Activated CD4-positive, alpha-beta T cell treated with anti-CD3 and anti-CD28 coated beads for 4 hours (primary cell): Measurements from ENCODE around the gene MINAR2.

ENCODE experiments used
- DNase-seq, 2 donors: peaks; one replicate each; pipeline ENCODE4 v3.0.0-alpha.2; 2020

MINAR2 gene

GRCh38 chr5:129773376-129773775, 25.5 kb downstream of the MINAR2 start:
- DNase-seq = no peak

- DNase-seq = no peak
Observed at GRCh38 chr5:129781594-129781993, 33.7 kb downstream of the MINAR2 start.

GRCh38 chr5:129803403-129803802, 55.5 kb downstream of the MINAR2 start:
- DNase-seq = no peak

GRCh38 chr5:129804705-129805104, 56.8 kb downstream of the MINAR2 start:
- DNase-seq = no peak

GRCh38 chr5:129807162-129807814, 59.4 kb downstream of the MINAR2 start:
- no peak for DNase-seq
